Transverse colon (tissue), 4 donors: ENCODE data around the gene AMFR.

Experiments
- CTCF ChIP-seq, 5 experiments: fragments of 200-600 bp in 3 of 5; fragments of 450-650 bp in 2 of 5; sonication (generic) in 3 of 5; IDR thresholded peaks; 1 replicate in 2 of 5; 2 replicates in 3 of 5; pipeline ENCODE4 v1.5.1; 2016 to 2017; ENCODE audit warnings: antibody characterized with exemption in 5 of 5, inconsistent platforms in 3 of 5, mild to moderate bottlenecking in 2 of 5, moderate library complexity in 1 of 5
- EP300 ChIP-seq: sonication (generic); formaldehyde crosslinking; IDR thresholded peaks from one replicate; pipeline ENCODE4 v1.6.1; 2017; ENCODE audit warnings: antibody characterized with exemption, low read depth
- POLR2A ChIP-seq: fragments of 450-650 bp; IDR thresholded peaks from one replicate; pipeline ENCODE4 v1.6.1; 2016; ENCODE audit warnings: antibody characterized with exemption, mild to moderate bottlenecking, moderate library complexity
- POLR2AphosphoS5 ChIP-seq, 3 donors: sonication (generic); formaldehyde crosslinking; IDR thresholded peaks; one replicate each; pipeline ENCODE4 v1.6.1; 2016; ENCODE audit warnings: antibody characterized with exemption in 3 of 3

- no peak for TF ChIP-seq CTCF (IDR thresholded peaks at IDR 0.05)
- TF ChIP-seq POLR2A: no peak
- TF ChIP-seq EP300: no peak
- TF ChIP-seq POLR2AphosphoS5 (IDR thresholded peaks at IDR 0.05): no peak
Measured at GRCh38 chr16:56340416-56340815, 84.9 kb downstream of the AMFR start.
